Pancreas (tissue), 10 donors: Measurements from ENCODE around the gene MTARC2. TPM values are rescaled to one million over a fixed set of nuclear protein-coding genes. Genes with fewer than 3 reads are reported as not detected.

Experiments used
- ATAC-seq, 4 donors: fragments of 200-7000 bp; cut with Tn5 transposase; one replicate each; pipeline versions ENCODE4 v1.8.0 to v1.9.1; 2020; ENCODE audit warnings: mild to moderate bottlenecking in 4 of 4, moderate library complexity in 4 of 4
- DNase-seq, 6 donors: peaks; one replicate each; pipeline ENCODE4 v3.0.0-alpha.2; 2020
- FAIRE-seq: peaks from 2 replicates; lab custom pipeline; 2012; peaks lifted over from hg19 to GRCh38; lab: Jason Lieb, UNC
- H3K27ac ChIP-seq, 4 donors: fragments of 200-600 bp; sonication (generic); 1 replicate in 3 of 4; 2 replicates in 1 of 4; pipeline versions ENCODE4 v1.5.0 to v1.8.0; 2020
- H3K27me3 ChIP-seq, 4 donors: fragments of 200-600 bp; one replicate each; pipeline ENCODE4 v1.8.0; 2021
- H3K36me3 ChIP-seq, 3 donors: fragments of 200-600 bp; sonication (generic) in 1 of 3; one replicate each; pipeline versions ENCODE4 v1.5.0 to v1.8.0; 2020 to 2021
- H3K4me1 ChIP-seq, 3 donors: fragments of 200-600 bp; one replicate each; pipeline ENCODE4 v1.8.0; 2021
- H3K4me3 ChIP-seq, 4 donors: fragments of 200-600 bp; sonication (generic) in 2 of 4; one replicate each; pipeline versions ENCODE4 v1.5.0 to v1.8.0; 2020 to 2021
- H3K9me3 ChIP-seq, 4 donors: fragments of 200-600 bp; one replicate each; pipeline ENCODE4 v1.8.0; 2021
- CTCF ChIP-seq, 4 donors: fragments of 200-600 bp; sonication (generic) in 3 of 4; IDR thresholded peaks; one replicate each; pipeline versions ENCODE4 v1.5.0 to v1.8.0; 2021; ENCODE audit warnings: antibody characterized with exemption in 4 of 4
- WGBS, 2 donors: extraction: QIAGEN DNeasy Blood & Tissue Kit; methylation state at CpG; one replicate each; pipeline ENCODE4 v1.1.7; 2013; 5-methylcytosine and 5-hydroxymethylcytosine counted together
- intact Hi-C, 3 donors: fragments of 100-400 bp; cut with DNase I; formaldehyde crosslinking; loops; one replicate each; pipeline versions ENCODE4 v1.11.1 to v1.14.2; 2022
- polyA plus RNA-seq, 2 donors: library from polyadenylated mRNA; stranded (reverse); fragments of 200-250 nt; gene quantifications; one replicate each; pipeline ENCODE4 v1.2.3, GENCODE V29; 2013
- total RNA-seq, 6 donors: library from RNA; stranded (reverse); fragmentation: NEBNext Ultra II Directional in 4 of 6; extraction: Animal tissue kit (Norgen Biotek cat#: 25700) in 4 of 6; gene quantifications; one replicate each; pipeline versions ENCODE4 v1.2.1 to v1.2.4, GENCODE V29; 2021 to 2023
- donor health status: healthy with polysubstance abuse.
- donor health status: DM: no; HTN: no; CAD: no; lungs with moderate emphysema.
- donor health status: DM: no; HTN: no; CAD: no.
- donor health status: control.
- donor health status: control.
- donor health status: Bipolar disorder and iron deficiency.
- donor health status: DM: yes; HTN: yes; CAD: no.
- donor health status: DM: no; HTN: no; CAD: no.
- donor health status: DM: no; HTN: no; CAD: no.
- donor health status: DM: yes; HTN: yes; CAD: no.

MTARC2 gene
- total and polyA plus RNA-seq, 8 donors: 12.2 to 27.0 (median 16.6) TPM

- no peak overlapping the region for H3K27ac ChIP-seq
- no peak for TF ChIP-seq CTCF (IDR thresholded peaks at IDR 0.05)
- H3K4me1 ChIP-seq: peaks cover 0 to 4% (median 3%) of the 10 kb centered on the region in 3 donors
- no peaks in the 10 kb centered on the region for H3K27me3 ChIP-seq
- ATAC-seq (no peak), FAIRE-seq (no peak), DNase-seq (no peak)
- WGBS, 2 donors: 63 to 65% methylated on average over 6 of the region's 6 CpGs
- intact Hi-C loops: no loop called here
- no peak overlapping the region for H3K4me3 ChIP-seq
- no peaks in the 10 kb centered on the region for H3K9me3 ChIP-seq
- H3K36me3 ChIP-seq: peaks cover 0 to under 1% (median 0%) of the 10 kb centered on the region in 3 donors
Observed at GRCh38 chr1:220701974-220702373, 46.1 kb upstream of the MTARC2 start.

- TF ChIP-seq CTCF (IDR thresholded peaks at IDR 0.05): no peak
- ATAC-seq (no peak), FAIRE-seq (no peak), DNase-seq (no peak)
- WGBS, 2 donors: 61 to 63% methylated on average over 5 of the region's 5 CpGs
- no peaks in the 10 kb centered on the region for H3K27me3 ChIP-seq
- intact Hi-C loops: no loop called here
- no peaks in the 10 kb centered on the region for H3K9me3 ChIP-seq
- H3K4me3 ChIP-seq: no peak overlapping the region
- peaks cover 0 to 4% (median 3%) of the 10 kb centered on the region in 3 donors for H3K4me1 ChIP-seq
- no peak overlapping the region for H3K27ac ChIP-seq
- no peaks in the 10 kb centered on the region for H3K36me3 ChIP-seq
Observed at GRCh38 chr1:220702733-220703270, 45.3 kb upstream of the MTARC2 start.

- no peak for TF ChIP-seq CTCF (IDR thresholded peaks at IDR 0.05)
- 92 to 100% methylated on average over 4 of the region's 4 CpGs for WGBS, 2 donors
Observed at GRCh38 chr1:220703305-220703704, 44.8 kb upstream of the MTARC2 start.

GRCh38 chr1:220705782-220706181 lies 42.3 kb upstream of the MTARC2 start:
- peak in 2 of 6 donors; percentile 27 to 36 for DNase-seq
- H3K27me3 ChIP-seq: no peaks in the 10 kb centered on the region
- FAIRE-seq: no peak
- H3K36me3 ChIP-seq: no peaks in the 10 kb centered on the region
- peaks cover 4 to 21% (median 15%) of the 10 kb centered on the region in 3 donors for H3K4me1 ChIP-seq
- intact Hi-C loops: no loop called here
- no peak for TF ChIP-seq CTCF (IDR thresholded peaks at IDR 0.05)
- WGBS, 2 donors: 27 to 40% methylated on average over 7 of the region's 7 CpGs
- peak; percentile 20 to 65 (median 45) for ATAC-seq
- no peaks in the 10 kb centered on the region for H3K9me3 ChIP-seq
- no peak overlapping the region for H3K27ac ChIP-seq
- no peak overlapping the region for H3K4me3 ChIP-seq

More at GRCh38 chr1:220703305-220703704, 44.8 kb upstream of the MTARC2 start:
- no peak for DNase-seq
- no peak overlapping the region for H3K27ac ChIP-seq
- H3K27me3 ChIP-seq: no peaks in the 10 kb centered on the region
- no peaks in the 10 kb centered on the region for H3K36me3 ChIP-seq
- no peaks in the 10 kb centered on the region for H3K9me3 ChIP-seq
- no peak for FAIRE-seq
- intact Hi-C loops: no loop called here
- peaks cover 0 to 6% (median 4%) of the 10 kb centered on the region in 3 donors for H3K4me1 ChIP-seq
- no peak for ATAC-seq
- H3K4me3 ChIP-seq: no peak overlapping the region

GRCh38 chr1:220706480-220706879 lies 41.6 kb upstream of the MTARC2 start:
- no peaks in the 10 kb centered on the region for H3K36me3 ChIP-seq
- no peaks in the 10 kb centered on the region for H3K9me3 ChIP-seq
- peaks cover 4 to 28% (median 18%) of the 10 kb centered on the region in 3 donors for H3K4me1 ChIP-seq
- ATAC-seq (peak in 1 of 4 donors; percentile 11), DNase-seq (no peak), FAIRE-seq (no peak)
- no peak for TF ChIP-seq CTCF (IDR thresholded peaks at IDR 0.05)
- WGBS, 2 donors: 79 to 86% methylated on average over 9 of the region's 9 CpGs
- intact Hi-C loops: no loop called here
- H3K27ac ChIP-seq: peak overlapping the region in 1 of 4 donors; percentile 15
- no peak overlapping the region for H3K4me3 ChIP-seq
- H3K27me3 ChIP-seq: no peaks in the 10 kb centered on the region
